Activated T-cell treated with anti-CD3 and anti-CD28 coated beads for 48 hours (primary cell): Measurements from ENCODE around the gene RD3L.
"Not testable (repeated sequence)": the region's sequence is repeated elsewhere in the genome, so short reads cannot be mapped to it uniquely, and the experiment has no call there.

ENCODE experiments used
- DNase-seq: peaks from one replicate; pipeline ENCODE4 v3.0.0-alpha.2; 2020; ENCODE audit warnings: low read depth

The RD3L gene

DNA sequence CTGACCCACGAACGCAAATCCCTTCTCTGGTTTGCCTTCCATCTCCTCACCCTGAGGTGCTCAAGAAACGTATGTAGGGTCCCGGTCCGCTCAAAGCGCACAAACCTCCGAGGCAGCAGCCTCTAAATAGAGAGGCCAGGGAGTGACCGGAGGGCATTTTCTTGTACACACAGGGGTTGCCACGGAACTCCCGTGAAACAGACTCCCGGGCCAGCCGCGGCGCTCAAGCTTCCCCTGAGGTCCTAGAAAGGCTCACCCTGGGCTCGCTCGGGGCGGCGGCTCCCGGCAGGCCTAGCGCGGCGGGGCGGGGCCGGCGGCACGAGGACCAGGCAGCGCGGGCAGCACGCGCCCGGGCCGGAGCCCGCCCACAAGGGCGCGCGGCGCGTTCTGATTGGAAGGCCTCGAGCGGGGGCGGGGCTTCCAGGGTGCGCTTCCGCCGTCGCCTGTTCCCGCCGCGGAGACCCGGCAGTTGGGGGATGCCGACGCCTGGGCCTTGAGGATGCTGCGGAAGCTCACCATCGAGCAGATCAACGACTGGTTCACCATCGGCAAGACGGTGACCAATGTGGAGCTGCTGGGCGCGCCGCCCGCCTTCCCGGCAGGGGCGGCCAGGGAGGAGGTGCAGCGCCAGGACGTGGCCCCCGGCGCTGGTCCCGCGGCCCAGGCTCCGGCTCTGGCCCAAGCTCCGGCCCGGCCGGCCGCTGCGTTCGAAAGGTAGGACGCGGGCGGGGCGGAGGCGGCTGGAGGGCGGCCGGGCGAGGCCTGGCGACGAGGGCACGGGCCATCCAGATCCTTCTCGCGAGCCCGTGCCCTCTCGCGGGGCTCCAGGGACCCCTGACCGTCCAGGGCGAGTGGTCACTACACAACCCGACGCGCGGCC is 14.1 kb downstream of the RD3L start, which contains the start of gene TDRD9:
Gene TDRD9, plus strand, starts transcription at position 446 of the 880 bp plus-strand sequence. Its CDS starts 54 bp downstream, at position 500.
- no peak for DNase-seq

DNA sequence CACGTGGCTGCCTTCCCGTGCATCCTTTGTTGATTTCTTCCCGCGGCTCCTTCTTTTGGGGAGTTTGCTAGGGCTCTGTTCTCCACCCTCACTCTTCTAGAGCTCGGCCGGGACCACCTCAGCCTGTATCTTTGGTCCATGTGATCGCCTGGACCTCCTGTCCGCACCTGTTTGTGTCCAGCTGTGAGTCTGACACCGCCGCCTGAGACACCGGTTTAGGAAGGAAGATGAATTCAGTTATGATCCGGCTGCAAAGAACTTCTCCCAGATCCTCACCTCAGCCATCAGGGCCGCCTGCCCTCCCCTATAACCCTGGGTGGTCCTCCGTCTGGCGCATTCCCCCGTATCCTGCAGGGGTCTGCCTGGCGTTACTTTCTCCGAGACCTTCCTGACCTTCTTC is 14.8 kb downstream of the RD3L start:
- no peak for DNase-seq

DNA sequence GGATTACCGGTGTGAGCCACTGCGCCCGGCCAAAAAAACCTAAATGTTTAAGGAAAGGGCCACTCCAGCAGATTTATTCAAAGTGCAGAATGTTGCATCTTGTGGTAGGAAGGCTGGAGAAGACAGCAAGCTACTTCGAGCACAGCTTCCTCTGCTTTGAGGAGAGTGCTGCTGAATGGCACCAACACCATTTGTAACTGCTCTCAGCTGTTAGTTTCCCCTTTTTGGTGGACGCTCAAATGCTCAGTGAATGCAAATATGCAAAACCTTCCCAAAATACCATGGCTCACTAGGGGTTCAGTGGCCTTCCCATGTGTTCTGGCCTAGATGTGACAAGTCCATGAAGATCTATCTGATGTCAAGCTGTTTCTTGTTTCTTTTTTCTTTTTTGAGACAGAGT is 17.0 kb downstream of the RD3L start:
- no peak for DNase-seq

DNA sequence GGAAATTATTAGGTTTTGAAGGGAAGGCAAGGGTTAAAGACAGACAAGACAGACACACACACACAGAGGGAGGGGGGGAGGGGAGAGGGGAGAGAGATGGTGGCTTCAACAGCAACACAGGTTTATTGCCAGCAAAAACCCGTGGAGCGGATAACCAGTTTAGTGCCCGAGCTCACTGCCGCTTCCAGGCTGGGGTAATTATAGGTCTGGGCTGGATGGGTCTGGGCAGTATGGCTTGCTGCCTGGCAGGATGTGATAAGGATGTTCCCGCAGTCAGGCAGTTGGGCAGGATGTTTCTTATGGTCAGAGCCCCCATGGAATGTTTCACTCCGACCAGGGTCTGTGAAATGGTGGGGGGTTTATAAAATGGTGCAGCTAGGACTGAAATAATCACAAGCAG is 18.5 kb downstream of the RD3L start:
- DNase-seq = no peak

DNA sequence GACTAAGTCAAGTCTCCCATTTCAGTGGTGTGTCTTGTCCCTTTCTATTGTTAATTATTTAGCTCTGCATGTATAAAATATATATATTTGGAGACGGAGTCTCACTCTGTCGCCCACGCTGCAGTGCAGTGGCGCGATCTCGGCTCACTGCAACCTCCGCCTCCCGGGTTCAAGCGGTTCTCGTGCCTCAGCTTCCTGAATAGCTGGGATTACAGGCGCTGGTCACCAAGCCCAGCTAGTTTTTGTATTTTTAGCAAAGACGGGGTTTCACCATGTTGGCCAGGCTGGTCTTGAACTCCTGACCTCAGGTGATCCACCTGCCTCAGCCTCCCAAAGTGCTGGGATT is 20.5 kb downstream of the RD3L start:
- DNase-seq = not testable (repeated sequence)

DNA sequence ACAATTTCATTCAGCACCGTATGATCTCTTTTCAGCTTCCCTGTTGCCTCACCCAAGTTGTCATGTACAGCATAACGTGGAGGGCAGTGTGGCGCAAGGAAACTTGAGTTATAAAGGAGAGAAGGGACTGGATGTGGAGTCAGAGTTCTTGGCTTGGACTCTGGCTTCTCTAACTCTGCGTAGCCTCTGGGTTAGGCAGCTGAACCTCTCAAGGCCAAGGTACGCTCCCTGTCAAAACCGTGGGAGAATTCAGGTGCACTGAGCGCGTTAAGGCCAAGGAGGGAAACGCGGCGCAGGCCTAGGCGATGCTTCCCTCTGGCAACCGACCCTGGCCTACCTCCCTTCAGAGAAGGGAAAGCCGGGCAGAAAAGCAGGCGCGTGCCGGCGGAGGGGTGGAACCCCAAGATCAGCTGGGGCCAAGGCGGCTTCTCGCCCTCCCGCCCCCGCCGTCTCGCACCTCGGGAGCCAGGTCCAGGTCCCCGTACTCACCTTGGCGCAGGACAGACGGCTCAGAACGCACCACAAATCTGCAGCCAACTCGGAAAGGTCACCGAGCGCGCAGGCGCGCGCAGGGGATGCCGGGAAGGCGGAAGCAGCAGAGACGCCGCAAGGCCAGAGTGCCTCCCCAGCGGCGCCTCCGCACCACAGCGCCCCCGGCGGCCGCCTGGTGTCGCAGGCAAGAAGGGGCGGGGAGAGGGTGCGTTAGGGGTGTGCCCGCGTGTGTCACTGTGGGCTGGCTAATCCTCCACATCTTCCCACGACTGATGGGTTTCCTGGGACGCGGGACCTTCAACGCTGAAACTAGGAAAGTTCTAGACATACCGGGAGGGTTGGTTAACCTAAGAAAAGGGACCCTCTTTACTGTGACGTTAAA is 21.1 kb downstream of the RD3L start:
- peak; percentile 96 for DNase-seq

DNA sequence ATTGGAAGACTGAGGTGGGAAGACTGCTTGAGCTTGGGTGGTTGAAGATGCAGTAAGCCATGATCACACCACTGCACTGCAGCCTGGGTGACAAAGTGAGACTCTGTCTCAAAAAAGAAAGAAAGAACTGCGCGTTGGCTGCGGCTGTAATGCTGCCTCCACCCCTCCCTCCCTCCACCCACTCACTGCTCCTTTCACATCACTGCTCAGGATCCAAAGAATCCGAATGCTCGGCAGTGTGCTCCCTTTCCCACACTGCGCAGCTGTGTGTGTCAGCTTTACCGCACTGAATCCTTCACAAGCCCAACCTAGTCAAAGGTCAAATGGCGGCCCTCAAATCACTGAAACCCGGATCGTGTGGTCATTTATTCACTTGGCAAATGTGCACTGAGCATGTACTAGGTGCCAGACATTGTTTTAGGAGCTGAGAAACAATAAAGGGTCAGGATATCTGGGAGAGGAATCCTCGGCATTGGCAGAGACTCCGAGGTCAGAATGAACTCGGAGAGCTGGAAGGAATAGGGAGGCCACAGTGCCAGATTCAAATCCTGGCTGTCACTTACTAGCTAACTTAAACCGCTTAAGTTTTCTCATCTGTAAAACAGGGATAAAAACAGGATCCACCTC is 25.6 kb downstream of the RD3L start:
- DNase-seq = no peak

DNA sequence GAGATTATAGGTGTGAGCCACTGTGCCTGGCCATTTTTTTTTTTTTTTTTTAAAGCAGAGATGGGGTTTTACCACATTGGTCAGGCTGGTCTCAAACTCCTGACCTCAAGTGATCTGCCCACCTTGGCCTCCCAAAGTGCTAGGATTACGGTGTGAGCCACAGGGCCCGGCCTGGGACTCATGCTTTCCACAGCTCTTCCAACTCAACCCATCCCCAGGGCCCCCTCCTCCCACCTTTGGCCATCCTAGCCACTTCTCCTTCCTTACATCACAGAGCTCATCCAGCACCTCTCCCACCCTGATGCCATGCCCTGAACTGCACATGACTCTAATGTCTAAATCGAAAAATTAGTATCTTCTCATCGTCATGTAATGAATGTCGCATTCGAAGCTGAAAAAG is 26.7 kb downstream of the RD3L start:
- no peak for DNase-seq

DNA sequence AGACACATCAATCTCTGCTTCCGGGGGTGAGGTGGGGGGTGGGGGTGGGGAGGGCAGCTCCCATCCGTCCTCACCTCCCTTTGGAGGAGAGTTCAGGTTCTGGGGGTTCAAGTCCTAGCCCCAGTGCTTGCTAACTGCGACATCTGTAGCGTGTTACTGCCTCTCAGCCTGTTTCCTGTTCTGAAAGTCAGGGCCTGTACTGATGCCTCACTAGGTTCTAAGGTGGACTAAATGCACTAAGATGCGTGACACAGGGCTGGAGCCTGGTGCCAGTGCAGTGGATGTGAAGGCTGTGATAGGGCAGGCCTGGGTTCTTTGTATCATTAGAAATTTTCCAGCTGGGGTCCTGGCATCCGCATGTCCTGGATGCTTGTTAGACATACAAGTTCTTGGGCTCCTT is 31.3 kb downstream of the RD3L start:
- no peak for DNase-seq

DNA sequence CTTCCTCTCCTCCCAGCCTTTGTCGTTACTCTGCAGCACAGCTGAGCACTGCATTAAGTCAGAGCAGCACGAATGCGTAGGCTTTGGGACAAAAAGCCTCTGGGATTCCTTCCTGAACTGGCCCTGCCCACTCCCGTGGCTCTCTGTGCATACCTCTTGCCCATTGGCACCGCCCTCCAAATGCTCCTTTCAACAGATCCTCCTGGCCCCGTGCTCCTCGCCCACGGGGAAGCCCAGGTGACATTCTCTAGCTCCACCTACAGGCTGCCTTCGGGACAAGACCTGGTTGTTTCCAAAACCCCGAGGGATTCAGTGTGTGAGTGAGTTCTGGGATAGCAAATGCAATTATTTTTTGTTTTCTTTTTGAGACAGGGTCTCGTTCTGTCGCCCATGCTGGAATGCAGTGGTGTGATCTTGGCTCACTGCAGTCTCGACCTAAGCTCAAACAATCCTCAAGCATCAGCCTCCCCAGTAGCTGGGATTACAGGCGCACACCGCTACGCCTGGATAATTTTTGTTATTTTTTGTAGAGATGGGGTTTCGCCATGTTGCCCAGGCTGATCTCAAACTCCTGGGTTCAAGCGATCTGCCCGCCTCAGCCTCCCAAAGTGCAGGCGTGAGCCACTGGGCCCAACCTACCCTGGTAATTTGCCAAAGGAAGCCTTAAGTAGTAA is 31.9 kb downstream of the RD3L start:
- DNase-seq = peak; percentile 64

DNA sequence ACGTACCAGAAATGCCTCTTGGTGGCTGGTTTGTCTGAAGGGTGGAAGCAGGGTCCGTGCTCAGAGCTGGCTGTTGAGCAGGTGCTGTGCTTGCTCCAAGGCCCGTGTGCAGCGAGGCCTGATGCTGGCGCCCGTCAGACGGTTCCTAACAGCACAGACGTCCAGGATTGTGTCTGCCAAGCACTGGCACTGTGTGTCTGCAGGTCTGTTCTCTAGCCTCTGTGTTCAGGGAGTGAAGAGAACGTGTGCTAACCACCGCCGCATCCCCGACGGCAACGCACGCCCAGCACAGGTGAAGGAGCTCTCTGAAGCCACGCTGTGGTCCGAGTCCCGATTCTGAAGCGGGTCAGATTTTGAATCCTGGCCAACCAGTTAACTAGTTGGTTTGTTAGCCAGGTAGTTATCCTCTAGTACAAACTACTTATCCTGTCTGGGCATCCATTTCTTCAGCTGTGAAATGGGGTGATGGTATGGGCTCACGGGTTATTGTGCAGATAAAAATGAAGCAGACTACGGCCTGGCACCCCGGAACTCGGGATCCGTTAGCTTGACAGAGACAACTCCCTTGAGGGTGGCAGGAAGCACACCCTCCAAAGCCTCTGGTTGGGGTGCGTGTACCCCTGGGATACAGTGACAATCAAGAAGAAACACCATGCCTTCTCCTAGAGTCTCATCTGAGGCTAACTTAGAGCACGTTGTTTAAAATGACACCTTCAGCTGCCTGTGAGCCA is 32.6 kb downstream of the RD3L start:
- no peak for DNase-seq

DNA sequence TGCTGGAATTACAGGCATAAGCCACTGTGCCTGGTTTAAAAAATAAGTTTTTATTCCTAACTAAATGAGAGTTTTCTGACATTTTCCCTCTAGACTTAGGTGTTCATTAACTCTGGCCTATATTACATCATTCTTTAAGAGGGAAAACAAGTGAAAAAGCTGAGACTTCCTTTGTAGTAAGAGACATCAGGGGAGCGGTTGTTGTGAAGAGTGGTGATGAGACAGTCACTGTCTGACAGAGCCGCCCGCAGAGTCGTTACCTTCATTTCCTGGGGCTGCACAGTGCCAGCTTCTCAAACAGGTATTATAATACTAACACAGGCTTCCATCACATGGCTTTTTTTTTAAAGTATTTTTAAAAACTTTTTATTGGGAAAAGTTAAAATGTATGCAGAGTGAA is 33.7 kb downstream of the RD3L start:
- DNase-seq = no peak

DNA sequence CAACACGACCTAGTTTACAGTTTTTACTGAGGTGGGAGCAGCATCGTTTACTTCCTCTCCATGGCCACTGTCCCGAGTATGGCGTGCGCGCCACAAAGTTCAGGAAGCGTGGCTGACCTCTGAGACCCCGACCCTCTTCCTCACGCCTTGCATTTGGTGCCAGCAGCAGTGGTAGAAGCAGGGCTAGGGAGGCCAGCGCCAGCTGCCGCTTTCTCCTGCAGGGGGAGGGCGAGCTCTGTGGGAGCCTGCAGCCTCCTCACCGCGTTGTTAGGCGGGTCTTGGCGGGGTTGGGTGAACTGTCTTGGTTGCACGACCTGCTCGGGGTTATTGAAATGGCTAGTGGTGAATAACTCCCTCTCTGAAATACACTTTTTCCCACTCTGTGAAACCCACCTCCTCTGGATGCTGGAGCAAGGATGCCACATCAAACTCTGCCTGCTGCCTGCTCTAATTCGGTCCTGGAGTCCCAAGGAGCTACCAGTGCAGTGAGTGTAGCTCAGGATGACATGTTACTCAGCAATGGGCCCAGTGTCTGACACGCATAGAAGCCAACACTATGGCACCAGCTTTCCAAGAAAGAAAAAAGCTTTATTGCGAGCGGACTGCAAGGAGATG is 36.4 kb downstream of the RD3L start:
- DNase-seq = peak; percentile 21

DNA sequence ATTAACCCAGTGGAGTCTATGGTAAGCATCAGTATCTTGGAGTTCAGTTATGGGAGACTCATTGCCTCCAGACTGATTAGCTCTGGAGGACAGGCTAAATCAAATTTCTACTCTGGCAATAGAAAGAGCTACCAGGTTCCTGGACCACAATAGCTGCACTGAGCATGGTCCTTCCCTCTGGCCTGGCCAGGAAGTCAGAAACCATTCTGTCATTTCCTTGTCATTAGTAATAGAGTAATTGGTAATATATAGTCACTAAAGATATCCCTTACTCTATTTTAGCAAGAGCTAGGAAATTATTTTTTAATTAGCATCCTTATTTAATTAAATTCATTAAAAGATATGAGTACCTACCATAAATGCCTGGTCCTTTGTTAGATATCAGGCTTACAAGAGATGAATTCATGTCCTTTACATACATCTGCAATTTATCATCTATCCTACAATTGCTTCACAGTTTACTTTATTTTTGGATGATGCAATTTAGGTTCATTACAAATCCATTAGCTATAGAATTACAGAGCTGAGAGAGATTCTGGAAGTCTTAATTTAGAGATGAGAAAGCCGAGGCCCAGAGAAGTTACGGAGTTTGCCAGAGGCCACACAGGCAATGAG is 37.7 kb downstream of the RD3L start:
- DNase-seq = no peak

DNA sequence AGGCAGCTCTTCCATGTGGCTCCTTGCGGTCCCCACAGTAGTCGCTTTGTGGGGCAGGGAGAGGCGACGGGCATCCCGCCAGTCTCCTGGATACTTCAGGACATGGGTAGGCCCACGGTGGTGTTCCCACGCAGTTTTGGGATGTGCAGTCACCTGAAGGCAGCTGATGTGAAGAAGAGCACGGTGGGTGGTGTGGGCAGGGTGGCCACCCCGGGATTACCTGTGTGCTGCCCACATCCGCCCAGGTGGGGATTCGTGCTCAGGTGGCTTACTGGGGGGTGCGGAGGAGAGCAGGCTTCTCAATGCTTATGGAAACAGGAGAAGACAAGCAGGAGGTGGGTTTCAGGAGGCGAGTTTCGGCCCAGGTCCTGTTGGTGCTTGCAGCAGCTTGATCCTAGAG is 42.5 kb downstream of the RD3L start:
- DNase-seq = no peak

DNA sequence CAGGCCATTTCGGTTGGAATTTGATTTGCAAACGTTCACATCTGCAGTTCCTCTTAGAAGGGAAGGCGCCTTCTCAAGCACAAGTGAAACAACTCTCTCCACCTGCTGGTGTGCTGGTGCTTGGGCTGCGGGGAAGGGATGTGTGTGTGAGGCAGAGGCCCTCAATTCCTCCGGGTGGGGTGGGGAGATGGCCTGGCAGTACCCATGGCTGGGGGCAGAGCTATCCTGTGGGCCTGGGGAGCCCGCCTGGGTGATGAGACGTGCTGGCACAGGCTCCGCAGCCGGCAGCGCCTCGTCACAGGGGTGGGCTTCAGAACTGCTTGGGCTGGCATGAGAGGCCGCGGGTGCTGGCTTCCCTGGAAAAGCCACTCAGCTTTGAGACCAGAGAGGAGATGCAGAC is 43.0 kb downstream of the RD3L start:
- no peak for DNase-seq

DNA sequence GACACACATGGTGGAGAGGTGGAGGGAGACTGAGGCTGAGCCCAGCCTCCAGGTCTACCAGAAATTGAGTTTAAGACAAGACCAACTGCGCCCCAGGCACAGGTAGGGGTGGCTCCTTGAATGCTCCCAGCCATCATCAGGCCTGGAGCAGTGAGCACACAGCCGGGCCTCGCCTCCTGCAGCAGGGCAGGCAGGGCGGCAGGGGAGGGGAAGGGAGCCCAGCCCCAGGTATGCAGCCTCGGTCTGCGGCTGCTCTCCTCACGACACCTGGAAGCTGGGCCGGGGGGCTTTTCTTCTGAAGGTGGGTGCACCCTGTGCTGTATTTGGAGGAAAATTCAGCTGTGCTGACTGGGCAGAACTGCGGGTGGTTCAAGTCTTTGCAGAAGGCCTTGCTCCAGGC is 43.6 kb downstream of the RD3L start:
- no peak for DNase-seq

DNA sequence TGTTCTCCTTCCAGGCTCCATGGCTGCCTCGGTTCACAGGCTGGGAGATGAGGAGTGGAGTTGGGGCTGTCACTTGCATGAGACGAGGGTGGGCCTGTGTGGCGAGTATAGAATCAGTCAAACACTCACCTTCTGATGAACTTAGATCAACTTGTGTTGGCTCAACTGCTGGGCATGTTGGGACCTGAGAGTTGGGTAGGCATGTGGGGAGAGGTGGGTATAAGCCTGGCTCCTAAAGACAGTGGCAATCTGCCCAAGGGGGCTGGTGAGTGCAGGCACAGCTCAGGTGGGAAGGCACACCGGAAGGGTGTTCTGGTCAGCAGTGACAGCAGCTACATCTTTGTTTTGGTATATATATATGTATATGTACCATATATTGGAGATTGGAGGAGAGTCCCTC is 44.1 kb downstream of the RD3L start:
- DNase-seq = no peak

DNA sequence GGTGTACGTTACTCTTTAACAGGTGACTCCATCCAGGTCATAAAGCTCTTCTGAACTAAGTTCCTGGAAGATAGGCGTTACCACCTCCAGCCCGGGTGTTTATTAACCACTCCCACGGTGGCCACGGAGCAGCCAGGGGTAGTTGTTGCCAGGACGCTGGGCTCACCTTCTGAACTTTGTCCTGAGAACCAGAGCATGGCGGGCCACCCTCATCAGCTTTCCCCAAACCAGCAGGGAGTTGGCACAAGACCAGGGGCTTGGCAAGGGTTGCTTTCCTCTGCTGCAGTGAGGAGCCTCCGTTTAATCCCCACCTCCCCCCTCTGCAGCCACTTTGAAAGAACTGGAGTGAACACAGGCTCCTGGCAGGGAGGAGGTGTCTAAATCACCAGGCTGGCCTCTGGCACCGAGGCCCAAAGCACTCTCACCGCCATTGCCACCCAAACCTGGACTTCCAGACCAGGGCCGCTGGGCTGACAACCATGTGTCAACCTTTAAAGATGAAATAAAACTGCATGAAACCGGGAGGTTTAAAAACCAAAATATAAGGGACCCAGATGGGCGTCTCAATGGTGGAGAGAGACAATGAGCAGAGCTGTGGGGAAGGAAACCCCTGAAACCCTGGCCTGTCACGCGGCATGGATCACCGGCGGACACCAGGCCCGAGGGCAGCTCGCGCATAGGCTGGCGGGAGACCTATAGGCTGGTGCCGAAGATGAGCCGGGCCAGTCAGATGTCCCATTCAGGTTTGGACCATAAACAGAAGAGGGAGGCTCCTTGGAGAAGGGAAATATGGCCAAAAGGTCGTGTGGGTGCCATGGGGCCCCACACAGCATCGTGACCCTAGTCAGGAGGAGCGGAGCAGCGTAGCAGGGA is 45.0 kb downstream of the RD3L start:
- DNase-seq = no peak

DNA sequence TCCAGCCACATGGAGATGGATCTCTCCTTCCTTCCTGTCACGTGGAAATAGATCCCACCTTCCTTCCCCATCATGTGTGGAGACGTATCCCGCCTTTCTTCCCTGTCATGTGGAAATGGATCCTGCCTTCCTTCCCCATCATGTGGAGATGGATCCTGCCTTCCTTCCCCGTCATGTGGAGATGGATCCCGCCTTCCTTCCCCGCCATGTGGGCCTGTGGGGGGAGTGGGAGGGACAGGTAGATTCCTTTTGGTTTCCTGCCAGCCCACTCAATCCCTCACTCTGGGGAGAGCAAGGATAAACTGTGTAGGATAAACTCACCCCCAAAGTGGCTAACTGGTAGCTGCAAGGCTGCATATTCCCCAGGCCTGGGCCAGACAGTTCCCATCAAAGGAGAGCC is 45.8 kb downstream of the RD3L start:
- no peak for DNase-seq
